A673 (cell line): ENCODE data around the gene MYEOV.

ENCODE experiments used
- EZH2 ChIP-seq: fragments of 200-600 bp; sonication (generic); IDR thresholded peaks from 2 replicates; pipeline ENCODE4 v1.6.1; 2017; ENCODE audit warnings: borderline replicate concordance, low read depth, mild to moderate bottlenecking, mixed read lengths, antibody characterized with exemption, low read length; ENCODE audit not compliant: poor library complexity, severe bottlenecking
- TF ChIP-seq, protein P1 (sequence below): fragments of 300-800, 200-600 bp; sonication (generic); conservative IDR thresholded peaks from 2 replicates; pipeline ENCODE4 v1.5.1; 2017; ENCODE audit warnings: low read depth, mild to moderate bottlenecking, antibody characterized with exemption, low read length, moderate library complexity, mixed read lengths

DNA sequence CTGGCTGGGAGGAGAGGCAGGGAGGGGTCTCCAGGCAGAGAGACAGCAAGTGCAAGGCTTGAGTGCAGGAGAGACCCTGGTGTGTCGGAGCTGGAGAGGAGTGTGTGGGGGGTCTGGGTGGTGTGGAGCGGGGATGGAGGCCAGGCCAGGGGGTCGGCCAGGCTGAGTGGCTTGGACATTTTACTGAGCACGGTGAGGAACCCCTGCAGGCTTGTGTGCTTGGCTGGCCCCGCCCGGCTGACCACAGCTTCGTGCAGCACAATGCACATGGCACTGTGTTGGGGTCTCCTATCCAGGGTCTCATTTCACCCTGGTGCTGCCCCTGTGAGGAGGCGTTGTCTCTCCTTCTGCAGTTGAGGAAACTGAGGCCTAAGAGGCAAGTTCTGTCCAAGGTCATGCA is 5.6 kb downstream of the MYEOV start:
- TF ChIP-seq, protein P1, sequence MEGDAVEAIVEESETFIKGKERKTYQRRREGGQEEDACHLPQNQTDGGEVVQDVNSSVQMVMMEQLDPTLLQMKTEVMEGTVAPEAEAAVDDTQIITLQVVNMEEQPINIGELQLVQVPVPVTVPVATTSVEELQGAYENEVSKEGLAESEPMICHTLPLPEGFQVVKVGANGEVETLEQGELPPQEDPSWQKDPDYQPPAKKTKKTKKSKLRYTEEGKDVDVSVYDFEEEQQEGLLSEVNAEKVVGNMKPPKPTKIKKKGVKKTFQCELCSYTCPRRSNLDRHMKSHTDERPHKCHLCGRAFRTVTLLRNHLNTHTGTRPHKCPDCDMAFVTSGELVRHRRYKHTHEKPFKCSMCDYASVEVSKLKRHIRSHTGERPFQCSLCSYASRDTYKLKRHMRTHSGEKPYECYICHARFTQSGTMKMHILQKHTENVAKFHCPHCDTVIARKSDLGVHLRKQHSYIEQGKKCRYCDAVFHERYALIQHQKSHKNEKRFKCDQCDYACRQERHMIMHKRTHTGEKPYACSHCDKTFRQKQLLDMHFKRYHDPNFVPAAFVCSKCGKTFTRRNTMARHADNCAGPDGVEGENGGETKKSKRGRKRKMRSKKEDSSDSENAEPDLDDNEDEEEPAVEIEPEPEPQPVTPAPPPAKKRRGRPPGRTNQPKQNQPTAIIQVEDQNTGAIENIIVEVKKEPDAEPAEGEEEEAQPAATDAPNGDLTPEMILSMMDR = no peak
- TF ChIP-seq EZH2 = no peak
